HG03045 (cell line): Measurements from ENCODE around the gene VAV2.
A peak's percentile ranks its signal among the peaks of the same experiment; 100 is the strongest.

Experiments
- ATAC-seq: cut with Tn5 transposase; IDR thresholded peaks from one replicate; pipeline ENCODE4 v1.9.1; 2021; ENCODE audit warnings: mild to moderate bottlenecking, moderate library complexity; ENCODE audit not compliant: unreplicated experiment

Gene VAV2

DNA sequence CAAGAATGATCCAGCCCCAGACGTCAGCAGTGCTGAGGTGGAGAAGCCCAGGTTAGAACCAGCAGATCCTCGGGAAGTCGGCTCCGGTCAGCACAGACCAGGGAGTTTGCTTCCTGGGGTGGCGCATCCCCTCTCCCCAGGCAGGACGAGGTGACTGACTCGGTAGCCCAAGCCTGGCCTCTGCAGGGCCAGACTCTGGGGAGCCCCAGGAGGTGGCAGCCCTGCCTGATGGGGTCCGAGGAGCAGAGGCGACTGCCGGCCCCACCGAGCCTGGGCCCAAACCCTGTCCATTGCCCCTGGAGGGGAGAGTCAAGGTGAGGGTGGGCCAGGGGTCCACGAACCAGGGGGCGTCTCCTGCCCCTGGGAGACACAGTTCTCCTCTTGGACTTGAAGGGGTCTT is 201.1 kb downstream of the VAV2 start:
- ATAC-seq, result no peak

DNA sequence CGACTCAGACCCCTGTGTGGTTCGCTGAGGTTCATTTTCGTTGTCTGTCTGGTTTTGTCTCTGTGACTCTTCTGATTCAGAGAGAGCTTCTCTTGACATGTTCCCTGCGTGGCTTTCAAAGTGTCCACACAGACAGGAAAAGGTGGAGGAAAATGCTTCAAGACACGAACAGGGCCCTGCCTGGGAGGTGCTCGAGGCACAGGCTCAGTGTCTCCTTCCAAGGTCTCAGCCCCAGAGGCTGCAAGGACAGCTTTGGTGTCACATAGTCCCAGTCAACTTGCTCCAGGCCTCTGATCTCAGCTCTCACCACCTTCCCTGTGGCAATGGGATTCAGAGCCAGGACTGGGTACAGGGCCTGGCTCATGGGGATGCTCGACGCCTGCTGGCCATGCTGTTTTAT is 202.3 kb downstream of the VAV2 start:
- ATAC-seq, result no peak

DNA sequence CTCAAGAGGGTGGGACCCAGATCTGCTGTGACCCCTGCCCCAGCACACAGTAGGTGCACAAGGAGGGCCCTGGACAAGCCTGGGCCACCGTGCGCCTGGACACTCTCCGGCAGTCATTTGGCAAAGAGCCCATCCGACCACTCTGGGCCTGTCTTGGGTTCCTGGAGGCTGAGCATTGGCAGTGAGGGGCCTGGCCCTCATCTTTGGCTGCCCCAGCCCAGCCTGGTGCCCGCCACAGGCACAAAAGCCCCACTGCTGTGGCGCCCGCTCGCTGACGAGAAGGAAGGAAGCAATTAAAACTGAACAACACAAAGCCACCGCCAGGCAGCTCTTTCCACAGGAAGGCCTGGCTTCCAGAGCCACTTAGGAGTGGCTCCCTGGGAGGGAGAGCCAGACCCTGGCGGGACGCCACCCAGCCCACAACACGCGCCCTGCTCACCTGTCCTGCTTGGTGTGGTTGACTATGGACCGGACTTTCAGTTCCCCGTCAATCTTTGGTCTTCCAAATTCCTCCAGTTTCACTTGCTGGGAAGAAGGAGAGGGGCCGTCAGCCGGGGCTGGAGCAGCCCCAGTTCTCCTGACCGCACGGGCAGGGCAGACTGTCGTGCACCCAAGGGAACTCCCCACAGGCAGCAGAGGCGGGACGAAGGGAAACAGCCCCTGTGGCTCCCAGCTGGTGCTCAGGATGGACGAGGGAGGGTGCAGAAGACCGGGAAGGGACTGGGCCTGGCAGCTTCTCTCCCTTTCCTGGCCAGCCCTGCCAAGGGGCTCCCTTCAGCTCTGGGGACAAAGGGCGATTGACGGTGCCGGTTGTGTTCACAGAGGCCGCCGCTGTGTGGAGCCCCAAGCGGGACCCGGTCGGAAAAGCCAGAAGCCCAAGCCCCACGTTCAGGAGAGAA is 203.1 kb downstream of the VAV2 start:
- ATAC-seq, result no peak

DNA sequence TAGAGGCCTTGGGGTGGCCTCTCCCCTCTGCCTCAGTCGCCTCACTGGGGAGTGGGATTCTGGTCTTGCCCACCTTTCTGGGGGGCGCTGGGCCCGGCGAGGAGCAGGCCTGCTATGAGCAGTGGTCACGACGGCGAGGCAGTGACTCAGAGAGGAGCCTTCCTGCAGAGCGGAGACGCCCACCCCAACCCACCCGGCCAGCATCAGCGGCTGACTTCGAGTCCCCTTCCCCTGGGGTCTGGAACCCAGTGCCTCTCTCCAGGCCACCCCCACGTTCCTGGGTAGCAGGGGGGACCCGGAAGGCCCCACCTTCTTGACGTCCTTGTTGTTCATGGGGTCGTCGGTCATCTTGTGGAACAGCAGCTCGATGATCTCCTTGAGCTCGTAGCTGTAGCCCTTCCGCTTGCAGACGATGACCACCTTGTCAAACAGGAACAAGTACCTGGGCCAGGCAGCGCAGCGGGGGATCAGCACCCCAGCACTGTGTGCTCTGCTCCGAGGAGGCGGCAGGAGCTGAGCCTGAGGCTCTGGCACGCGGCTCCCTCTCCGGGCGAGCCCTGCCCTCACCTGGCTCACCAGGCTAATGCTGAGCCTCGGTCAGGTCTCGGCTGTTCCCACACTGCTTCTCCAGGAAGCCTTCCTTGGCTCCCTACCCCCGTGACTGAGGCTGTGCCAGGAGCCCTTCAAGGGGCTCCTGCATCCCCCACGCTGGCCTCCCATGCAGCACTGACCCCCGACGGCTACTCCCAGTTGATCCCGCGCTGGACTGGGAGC is 203.9 kb downstream of the VAV2 start:
- ATAC-seq, result no peak

DNA sequence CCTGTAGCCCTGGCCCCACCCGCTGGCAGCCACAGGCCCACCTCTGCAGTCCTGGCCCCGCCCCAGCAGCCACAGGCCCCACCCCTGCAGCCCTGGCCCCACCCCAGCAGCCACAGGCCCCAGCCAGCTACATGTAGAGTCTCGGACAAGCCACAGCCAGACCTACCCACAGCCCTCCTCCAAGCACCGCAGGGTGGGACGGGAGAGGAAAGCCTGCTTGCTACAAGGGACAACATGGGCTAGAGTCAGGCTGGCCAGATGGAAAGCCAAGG is 204.4 kb downstream of the VAV2 start:
- peak; percentile 44 for ATAC-seq

DNA sequence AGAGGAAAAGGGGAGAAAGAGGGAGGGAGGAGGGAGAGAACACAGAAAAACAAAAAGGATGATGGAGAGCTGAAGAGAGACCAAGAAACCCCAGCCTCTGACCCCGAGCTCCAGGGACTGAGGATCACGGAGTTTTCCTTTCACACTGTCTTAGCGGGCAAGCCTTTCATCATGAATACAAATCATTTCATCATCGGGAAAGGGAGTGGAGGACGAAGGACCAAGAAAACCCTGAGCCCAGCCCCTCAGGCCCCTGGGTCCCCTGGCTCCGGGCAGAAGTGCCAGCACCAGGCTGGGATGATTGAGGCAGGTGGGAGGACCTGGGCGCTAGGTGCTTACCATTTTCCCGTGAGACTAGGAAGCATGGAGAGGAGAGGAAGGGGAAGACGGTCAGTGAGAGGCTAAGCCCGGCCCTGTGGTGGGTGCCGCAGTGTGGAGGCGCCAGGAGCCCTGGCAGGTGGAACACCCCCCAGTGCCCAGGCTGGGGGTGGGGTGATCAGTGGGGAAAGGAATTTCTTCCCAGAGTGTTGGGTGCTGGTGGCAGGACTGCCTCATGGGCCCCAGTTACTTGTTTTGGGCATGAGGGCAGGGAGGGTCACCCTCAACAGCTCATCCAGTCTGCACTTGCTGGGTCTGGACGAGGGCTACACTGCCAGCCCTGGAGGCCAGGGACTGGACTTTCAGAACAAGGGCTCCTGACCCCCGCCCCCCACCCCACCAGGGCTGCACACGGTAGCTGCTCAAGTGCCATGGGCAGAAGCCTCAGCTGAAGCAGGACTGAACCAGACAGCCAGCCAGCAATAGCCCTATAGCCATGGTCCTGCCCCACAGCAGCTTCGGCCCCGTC is 205.0 kb downstream of the VAV2 start:
- ATAC-seq, result no peak

DNA sequence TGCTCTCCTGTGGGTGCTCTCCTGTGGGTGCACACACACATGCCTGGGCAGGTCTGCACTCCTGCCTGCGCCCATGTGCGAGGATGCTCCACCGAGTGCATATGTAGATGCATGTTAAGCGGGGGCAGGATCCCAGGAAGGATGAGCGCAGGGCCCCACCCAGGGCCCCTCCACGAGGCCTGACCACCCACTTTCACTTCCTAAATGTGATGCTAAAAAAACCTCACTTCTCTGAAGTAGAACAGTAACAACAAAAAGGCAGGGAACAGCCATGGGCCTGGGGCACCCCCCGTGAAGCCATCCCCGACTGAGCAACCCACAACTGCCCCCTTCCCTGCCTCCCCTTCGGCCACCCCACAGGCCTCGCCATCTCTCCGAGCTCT is 205.8 kb downstream of the VAV2 start:
- no peak for ATAC-seq

DNA sequence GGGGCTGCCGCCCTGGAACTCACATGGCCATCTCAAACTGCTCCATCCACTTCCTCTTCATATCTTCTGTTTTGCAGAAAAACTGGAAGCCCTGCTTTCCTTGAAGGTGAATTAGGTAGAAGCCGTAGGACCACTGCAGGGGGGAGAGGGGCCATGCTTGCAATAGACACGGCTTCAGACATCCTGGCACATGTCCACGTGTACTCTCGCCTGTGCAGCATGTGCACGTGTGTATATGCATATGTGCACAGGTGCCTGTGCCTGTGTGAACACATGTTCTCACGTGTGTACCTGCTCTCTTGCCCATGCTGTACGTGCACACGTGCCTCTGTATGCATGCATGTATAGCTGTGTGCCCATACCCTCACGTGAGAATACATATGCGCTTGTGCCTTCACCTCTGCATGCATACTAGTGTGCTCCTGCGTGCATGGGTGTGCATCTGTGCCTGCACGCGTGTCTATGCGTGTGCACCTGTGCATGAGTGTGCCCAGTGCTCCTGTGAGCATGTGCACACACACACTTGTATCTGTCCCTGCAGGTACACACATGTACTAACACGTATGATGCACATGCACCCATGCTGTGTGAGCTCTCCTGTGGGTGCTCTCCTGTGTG is 206.3 kb downstream of the VAV2 start:
- ATAC-seq, result no peak

DNA sequence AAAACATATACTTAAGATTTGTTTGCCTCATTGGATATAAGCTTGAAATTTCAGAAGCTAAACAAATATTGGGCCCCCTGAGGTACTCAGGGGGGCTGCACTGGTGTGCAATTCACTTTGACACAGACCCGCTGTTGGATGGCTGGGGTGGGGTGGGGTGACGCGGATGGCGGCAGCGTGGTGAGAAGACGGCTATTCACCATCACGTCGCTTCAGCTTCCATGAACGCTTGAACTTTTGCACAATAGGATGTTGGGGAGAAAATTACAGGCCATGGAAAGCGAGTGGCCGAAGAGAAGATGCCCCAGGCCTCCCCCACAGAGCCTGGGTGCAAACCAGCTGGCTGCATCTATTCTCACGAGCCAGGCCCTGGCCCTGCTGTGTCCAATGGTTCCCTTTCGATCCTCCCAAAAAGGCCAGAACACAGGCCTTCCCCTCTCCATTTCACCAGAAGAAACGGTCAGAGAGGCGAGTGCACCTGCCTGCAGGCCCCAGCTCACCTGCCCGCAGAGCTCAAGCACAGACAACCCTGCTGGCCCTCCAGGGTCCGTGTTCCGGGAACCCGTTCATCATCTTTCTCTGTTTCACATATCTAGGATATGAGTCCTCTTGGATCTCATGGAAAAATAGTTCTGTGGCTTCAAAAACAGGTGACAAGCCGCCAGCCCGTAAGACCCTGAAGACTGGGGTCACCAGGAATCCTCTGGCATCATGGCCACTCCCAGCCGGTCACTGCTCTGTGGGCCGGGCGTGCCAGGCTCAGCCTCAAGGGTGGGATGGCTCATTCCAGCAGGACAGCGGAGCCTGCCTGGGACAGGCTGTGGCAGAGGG is 207.2 kb downstream of the VAV2 start:
- no peak for ATAC-seq

DNA sequence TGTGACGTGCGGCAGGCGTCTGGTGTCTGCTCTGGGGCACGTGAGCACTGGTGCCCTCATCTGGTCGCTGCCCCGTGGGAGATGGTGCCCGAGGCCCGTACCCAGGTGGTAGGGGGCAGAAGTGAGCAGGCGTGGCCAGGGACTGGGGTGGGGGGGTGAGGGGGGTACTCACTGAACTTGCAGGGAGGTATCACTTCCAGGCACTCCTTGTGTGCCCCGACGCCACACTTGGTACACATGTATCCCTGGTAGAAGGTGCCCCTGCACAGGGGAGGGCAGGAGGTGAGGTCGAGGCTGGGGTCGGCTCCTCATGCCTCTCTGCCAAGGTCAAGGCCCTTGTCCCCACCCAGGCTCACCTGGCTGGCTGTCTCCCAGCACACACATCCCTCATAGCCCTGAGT is 208.8 kb downstream of the VAV2 start:
- no peak for ATAC-seq

DNA sequence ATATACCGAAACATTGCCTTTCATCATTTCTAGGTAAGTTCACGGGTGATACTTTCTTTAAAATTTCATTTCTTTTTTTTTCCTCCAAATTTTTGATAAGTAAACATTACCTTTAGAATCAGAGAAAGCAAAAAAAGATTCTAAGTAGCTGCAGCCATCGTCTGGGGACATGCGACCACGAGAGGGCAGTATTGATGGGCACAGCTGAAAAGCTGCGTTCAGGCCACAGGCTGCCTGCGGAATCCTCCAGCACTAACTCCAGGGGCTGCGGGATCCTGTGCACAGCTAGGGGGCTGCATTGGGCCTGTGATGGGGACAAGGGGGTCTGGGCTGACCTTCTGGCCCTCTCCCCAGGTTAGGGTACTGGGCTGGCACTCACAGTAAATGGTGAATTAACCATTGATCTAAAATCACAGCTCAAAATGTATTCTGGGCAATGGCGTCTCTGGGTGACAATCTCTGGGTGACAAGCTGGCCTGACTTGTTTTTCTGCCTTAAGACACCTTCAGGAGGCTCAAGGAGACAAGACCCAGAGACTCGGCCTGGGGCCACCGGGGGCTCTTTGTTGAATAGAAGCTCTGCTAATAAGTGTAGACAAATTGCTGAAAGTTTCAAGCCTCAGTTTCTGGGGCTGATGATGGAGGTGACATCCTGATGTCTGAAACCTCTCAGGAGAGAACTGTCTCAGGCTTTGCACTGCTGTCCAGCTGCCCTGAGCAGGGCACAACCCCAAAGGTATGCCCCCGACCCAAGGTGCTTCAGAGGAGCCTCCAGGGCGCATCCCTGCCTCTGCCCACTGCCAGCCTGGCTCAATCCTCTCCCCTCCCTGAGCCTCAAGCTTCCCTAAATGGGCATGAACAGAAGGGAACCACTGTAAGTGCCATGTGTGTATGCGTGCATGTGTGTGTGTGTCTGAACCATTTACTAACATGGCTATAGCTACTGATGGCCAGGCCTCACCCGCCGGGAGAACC is 209.7 kb downstream of the VAV2 start:
- ATAC-seq, result no peak

DNA sequence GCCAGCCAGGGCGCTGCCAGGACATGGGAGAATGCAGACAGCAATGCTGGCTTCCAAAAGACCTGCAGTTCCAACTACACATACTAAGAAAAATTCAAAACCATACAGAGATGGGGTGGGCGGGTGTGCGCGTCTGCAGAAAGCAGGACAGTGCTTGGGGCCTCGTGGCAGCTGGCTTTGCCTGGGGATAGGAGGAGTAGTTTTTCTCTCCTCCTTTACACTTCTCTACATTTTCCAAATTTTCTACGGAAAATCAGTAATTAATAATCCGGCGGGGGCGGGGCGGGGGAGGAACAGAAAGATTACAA is 210.3 kb downstream of the VAV2 start:
- ATAC-seq, result no peak

DNA sequence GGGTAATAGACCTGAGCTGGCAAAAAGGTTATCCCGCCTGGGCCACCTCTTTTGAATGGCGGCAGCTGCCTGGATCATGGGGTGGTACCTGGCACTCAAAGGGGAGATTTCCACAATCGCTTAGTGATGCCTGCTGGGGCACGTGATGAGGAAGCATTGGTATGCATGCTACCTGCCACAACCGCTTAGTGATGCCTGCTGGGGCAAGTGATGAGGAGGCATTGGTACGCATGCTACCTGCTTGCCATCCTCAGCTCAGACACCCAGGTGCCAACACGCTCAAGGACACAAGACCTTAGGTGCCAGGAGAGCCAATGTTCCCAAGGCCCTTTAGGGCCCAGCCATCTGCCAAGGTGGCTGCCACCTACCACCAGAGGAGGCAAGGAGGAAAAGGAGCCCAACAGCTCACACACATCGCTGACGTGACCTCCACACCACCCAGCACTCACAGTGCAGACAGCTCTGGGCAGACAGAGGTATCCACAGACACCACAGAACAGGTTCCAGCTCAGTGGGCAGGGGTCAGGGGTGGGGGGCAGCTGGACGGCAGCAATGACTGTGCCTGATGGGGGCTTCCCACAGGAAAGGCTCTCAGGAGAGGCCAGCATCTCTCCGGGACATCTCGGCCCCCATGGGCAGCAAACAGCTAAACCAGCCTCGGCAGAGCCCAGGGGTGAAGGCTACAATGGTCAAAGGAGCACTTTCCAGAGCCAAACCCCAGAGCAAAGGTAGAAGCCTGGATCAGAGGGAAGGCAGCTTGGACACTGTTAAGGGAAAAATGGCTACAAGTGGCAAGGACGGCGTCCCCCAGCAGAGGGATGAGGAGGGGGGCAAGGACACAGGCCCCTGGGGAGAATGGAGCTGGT is 210.9 kb downstream of the VAV2 start:
- no peak for ATAC-seq

DNA sequence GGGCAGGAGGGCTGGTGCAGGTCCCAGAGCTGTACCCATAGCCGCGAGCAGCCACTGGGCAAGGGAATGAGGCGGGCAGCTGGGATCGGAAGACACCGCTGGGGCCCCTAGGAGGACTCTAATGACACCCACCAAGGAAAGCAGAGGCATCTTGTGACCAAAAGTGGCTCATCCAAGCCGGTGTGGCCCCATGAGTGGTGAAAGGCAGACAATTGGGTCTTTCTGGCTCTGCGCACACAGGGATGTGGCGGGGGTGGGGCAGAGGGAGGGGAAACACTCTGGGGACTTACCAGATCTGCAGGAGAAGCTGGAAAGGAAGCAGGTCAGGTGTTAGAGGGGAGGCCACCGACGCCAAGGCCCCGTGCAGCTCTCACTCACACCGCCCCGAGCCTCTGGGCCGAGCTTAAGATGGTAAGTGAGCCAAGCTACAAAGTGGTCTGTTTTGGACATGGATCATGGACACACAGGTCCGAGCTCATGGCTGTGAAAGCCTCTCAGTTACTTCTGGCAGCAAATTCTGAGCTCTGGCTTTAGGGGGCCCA is 211.6 kb downstream of the VAV2 start:
- no peak for ATAC-seq

DNA sequence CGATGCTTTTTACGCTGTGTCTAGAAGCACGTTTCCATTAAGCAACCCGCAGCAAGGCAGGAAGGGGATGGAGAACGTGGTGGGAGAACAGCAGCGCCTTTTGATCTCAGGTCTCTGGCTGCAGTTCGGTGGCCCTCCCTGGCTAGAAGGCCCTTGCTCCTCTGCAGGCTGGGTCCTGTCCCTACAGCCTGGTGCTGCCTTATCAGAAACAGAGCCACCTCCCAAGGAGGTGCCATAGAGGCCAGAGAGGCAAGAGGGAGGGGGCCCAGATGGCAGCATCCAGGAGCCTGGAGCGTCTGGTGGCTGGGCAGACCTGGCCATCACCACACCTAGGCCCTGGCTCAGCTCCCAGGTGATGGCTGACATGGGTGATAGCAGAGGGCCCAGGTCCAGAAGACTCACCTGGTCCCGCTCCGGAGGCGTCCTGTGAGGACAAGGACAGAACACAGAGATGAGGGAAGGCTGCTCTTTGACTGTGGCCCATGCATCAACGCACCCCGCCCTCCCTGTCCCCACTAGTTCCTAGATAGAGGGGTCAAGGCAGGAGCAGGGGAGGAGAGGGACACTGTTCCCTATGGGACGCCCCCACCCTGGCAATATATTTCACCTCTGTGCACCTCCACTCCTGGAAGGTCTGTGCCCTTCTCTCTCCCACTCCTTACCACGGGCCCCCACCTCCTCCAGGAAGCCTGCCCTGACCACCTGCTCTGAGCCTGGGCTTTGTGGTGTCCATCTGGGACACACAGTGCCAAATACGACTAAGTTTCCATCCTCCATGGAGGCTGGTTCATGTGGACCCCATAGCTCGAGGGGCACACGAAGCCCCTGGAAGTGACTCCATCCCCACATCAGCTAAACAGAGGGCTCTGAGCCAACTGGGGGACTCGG is 212.4 kb downstream of the VAV2 start:
- ATAC-seq, result no peak

DNA sequence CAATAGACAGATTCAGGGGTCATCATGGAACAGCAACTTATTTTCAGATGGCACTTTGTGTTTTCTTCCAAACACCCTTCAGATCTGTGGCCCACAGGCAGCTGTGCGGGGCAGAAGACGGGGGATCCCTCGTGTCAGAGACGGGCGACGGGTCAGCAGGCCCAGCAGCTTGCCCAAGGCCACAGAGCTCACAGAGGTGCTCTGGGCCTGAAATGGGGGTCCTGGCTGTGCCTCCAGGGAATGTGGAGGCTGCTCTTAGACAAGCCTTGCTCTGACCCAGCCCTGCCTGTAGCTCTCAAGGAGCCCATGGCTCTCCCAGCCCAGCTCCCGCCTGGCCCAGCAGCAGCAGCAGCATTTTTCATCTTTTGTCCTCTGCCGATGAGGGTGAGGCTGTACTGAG is 213.0 kb downstream of the VAV2 start:
- no peak for ATAC-seq

DNA sequence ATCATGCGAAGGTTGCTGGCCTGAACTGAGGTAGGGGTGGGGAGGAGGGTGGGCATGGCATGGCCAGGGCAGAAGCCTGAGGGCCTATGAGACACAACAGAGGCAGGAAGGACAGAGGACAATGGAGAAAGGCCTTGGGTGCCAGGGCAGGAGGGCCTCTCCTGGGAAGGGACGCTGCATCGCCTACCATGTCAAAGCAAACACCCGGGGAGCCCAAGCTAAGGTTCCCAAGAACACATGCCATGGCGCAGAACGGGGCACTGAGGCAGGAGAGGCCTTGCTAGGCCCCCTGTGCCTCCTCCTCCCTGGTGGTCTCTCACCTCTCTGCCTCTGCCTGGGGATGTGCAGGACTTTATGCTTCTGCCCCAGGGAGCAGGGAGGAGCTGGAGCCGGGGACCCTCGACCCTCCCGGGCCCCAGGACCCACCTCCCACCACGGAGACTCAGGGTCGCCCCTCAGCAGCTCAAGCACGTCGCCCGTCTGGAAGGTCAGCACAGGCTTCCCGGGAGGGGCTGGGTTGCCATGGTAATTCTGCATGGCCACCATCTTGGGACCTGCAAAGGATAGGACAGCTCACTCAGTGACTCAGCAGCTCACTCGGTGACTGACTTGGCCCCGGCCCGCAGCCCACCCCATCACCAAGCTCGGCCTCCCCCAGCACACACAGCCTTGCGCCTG is 213.6 kb downstream of the VAV2 start:
- ATAC-seq, result no peak
